Left renal cortex interstitium (tissue), 4 donors: ENCODE measurements around the gene ARID4B. TPM values are rescaled to one million over a fixed set of nuclear protein-coding genes. Genes with fewer than 3 reads are reported as not detected.
A peak's percentile ranks its signal among the peaks of the same experiment; 100 is the strongest.
"Not testable (repeated sequence)": the region's sequence is repeated elsewhere in the genome, so short reads cannot be mapped to it uniquely, and the experiment has no call there.

Source experiments
- DNase-seq, 4 donors: peaks; one replicate each; pipeline ENCODE4 v3.0.0-alpha.2; 2013; ENCODE audit warnings: low read depth in 4 of 4, low spot score in 2 of 4, missing footprints in 1 of 4
- polyA plus RNA-seq, 4 donors: library from polyadenylated mRNA; unstranded; fragments of 120-200 nt; gene quantifications; one replicate each; pipeline ENCODE4 v1.2.1, GENCODE V29; 2013; ENCODE audit not compliant: insufficient read length in 4 of 4

Gene ARID4B
- polyA plus RNA-seq, 4 donors = 44.0 to 59.6 (median 49.4) TPM

- DNase-seq = no peak
Measured at GRCh38 chr1:235180916-235181460, 147.0 kb downstream of the ARID4B start.

GRCh38 chr1:235176486-235176885 lies 151.5 kb downstream of the ARID4B start:
- no peak for DNase-seq

- no peak for DNase-seq
Measured at GRCh38 chr1:235169986-235170385, 158.0 kb downstream of the ARID4B start.

- DNase-seq = no peak
Measured at GRCh38 chr1:235168375-235168774, 159.6 kb downstream of the ARID4B start.

GRCh38 chr1:235161685-235162327 lies 166.2 kb downstream of the ARID4B start:
- peak in 1 of 4 donors; percentile 5 for DNase-seq

- DNase-seq = peak; percentile 77 to 85 (median 83)
Measured at GRCh38 chr1:235160957-235161684, 166.9 kb downstream of the ARID4B start, which contains the start of gene RBM34. RBM34 (minus strand) TSS chr1:235161250; CDS start chr1:235161226, 24 bp downstream.

GRCh38 chr1:235160383-235160956 lies 167.5 kb downstream of the ARID4B start:
- DNase-seq = peak in 2 of 4 donors; percentile 41 to 52

GRCh38 chr1:235159930-235160329 lies 168.0 kb downstream of the ARID4B start:
- DNase-seq = not testable (repeated sequence)

GRCh38 chr1:235159284-235159683 lies 168.7 kb downstream of the ARID4B start:
- not testable (repeated sequence) for DNase-seq

GRCh38 chr1:235158680-235159079 lies 169.3 kb downstream of the ARID4B start:
- no peak for DNase-seq

- no peak for DNase-seq
Measured at GRCh38 chr1:235157150-235157549, 170.8 kb downstream of the ARID4B start.

- no peak for DNase-seq
Measured at GRCh38 chr1:235156740-235157139, 171.2 kb downstream of the ARID4B start.

- no peak for DNase-seq
Measured at GRCh38 chr1:235156265-235156664, 171.7 kb downstream of the ARID4B start.

- DNase-seq = no peak
Measured at GRCh38 chr1:235152235-235152634, 175.7 kb downstream of the ARID4B start.

GRCh38 chr1:235151033-235151432 lies 176.9 kb downstream of the ARID4B start:
- no peak for DNase-seq

- DNase-seq = no peak
Measured at GRCh38 chr1:235149824-235150223, 178.2 kb downstream of the ARID4B start.

- DNase-seq = no peak
Measured at GRCh38 chr1:235147269-235147668, 180.7 kb downstream of the ARID4B start.

- DNase-seq = no peak
Measured at GRCh38 chr1:235145639-235146038, 182.3 kb downstream of the ARID4B start.

- no peak for DNase-seq
Measured at GRCh38 chr1:235142991-235143390, 185.0 kb downstream of the ARID4B start.

- no peak for DNase-seq
Measured at GRCh38 chr1:235139315-235139714, 188.7 kb downstream of the ARID4B start.

- no peak for DNase-seq
Measured at GRCh38 chr1:235138821-235139220, 189.2 kb downstream of the ARID4B start.
